ENCODE results near the gene CD93. TPM values are rescaled to one million over a fixed set of nuclear protein-coding genes. Genes with fewer than 3 reads are reported as not detected.

Gene CD93
- total RNA-seq, 1 experiment from 2014 or later = not detected

GRCh38 chr20:23079926-23080325 is 6.2 kb downstream of the CD93 start:
- no peaks in the 10 kb centered on the region for H3K9me3 Mint-ChIP-seq (ENCODE audit: unreplicated experiment)
- POLR2A ChIA-PET = no interaction called here
- intact Hi-C loops (cut with micrococcal nuclease; ENCODE audit: unreplicated experiment) = no loop called here

GRCh38 chr20:23079016-23079351 is 7.1 kb downstream of the CD93 start:
- intact Hi-C loops (cut with micrococcal nuclease; ENCODE audit: unreplicated experiment) = no loop called here
- POLR2A ChIA-PET = no interaction called here
- no peak for DNase-seq

More at GRCh38 chr20:23079926-23080325, 6.2 kb downstream of the CD93 start:
- Mint-ChIP-seq H3K27me3 (ENCODE audit: insufficient read depth, unreplicated experiment) (no peaks in the 10 kb centered on the region), H3K36me3 (ENCODE audit: insufficient read depth, unreplicated experiment) (no peaks in the 10 kb centered on the region), H3K4me1 (ENCODE audit: low read depth, unreplicated experiment) (peaks cover 6% of the 10 kb centered on the region), H3K27ac (ENCODE audit: unreplicated experiment) (no peak overlapping the region), H3K4me3 (ENCODE audit: unreplicated experiment) (no peak overlapping the region)
- Histone ChIP-seq H3K36me3 (ENCODE audit: control insufficient read depth, insufficient read depth, low read length) (no peaks in the 10 kb centered on the region), H3K27me3 (replicated peaks; ENCODE audit: control insufficient read depth, insufficient read depth, low read length) (no peaks in the 10 kb centered on the region), H3K4me1 (peaks cover 4% of the 10 kb centered on the region; the same call in 1 of the 2 replicates), H3K9me3 (no peaks in the 10 kb centered on the region), H3K4me3 (ENCODE audit: low read depth, low read length) (no peak overlapping the region)
- TF ChIP-seq CTCF (IDR thresholded peaks at IDR 0.05; ENCODE audit: insufficient read depth in 1 of 2, low read depth in 1 of 2, low read length in 1 of 2, severe bottlenecking in 1 of 2, unreplicated experiment in 1 of 2) = no peak
- no peak for DNase-seq
- CTCF ChIA-PET = no interaction called here
- BruUV-seq (replicated peaks) = no TSS peak

GRCh38 chr20:23078351-23079015 is 7.6 kb downstream of the CD93 start:
- no peak for TF ChIP-seq CTCF (IDR thresholded peaks at IDR 0.05; ENCODE audit: insufficient read depth in 1 of 2, low read depth in 1 of 2, low read length in 1 of 2, severe bottlenecking in 1 of 2, unreplicated experiment in 1 of 2)
- Histone ChIP-seq H3K36me3 (ENCODE audit: control insufficient read depth, insufficient read depth, low read length) (no peaks in the 10 kb centered on the region), H3K4me3 (ENCODE audit: low read depth, low read length) (no peak overlapping the region), H3K4me1 (peaks cover 4% of the 10 kb centered on the region; the same call in 1 of the 2 replicates), H3K27me3 (replicated peaks; ENCODE audit: control insufficient read depth, insufficient read depth, low read length) (no peaks in the 10 kb centered on the region), H3K9me3 (no peaks in the 10 kb centered on the region)
- Mint-ChIP-seq H3K27me3 (ENCODE audit: insufficient read depth, unreplicated experiment) (no peaks in the 10 kb centered on the region), H3K4me1 (ENCODE audit: low read depth, unreplicated experiment) (peaks cover 6% of the 10 kb centered on the region), H3K9me3 (ENCODE audit: unreplicated experiment) (no peaks in the 10 kb centered on the region), H3K4me3 (ENCODE audit: unreplicated experiment) (no peak overlapping the region), H3K27ac (ENCODE audit: unreplicated experiment) (no peak overlapping the region), H3K36me3 (ENCODE audit: insufficient read depth, unreplicated experiment) (no peaks in the 10 kb centered on the region)
- no peak for DNase-seq
- CTCF ChIA-PET = no interaction called here
- POLR2A ChIA-PET = no interaction called here
- intact Hi-C loops (cut with micrococcal nuclease; ENCODE audit: unreplicated experiment) = no loop called here
- no TSS peak for BruUV-seq (replicated peaks)

More at GRCh38 chr20:23079016-23079351, 7.1 kb downstream of the CD93 start:
- Mint-ChIP-seq H3K4me1 (ENCODE audit: low read depth, unreplicated experiment) (peaks cover 6% of the 10 kb centered on the region), H3K27ac (ENCODE audit: unreplicated experiment) (no peak overlapping the region), H3K27me3 (ENCODE audit: insufficient read depth, unreplicated experiment) (no peaks in the 10 kb centered on the region), H3K9me3 (ENCODE audit: unreplicated experiment) (no peaks in the 10 kb centered on the region), H3K36me3 (ENCODE audit: insufficient read depth, unreplicated experiment) (no peaks in the 10 kb centered on the region), H3K4me3 (ENCODE audit: unreplicated experiment) (no peak overlapping the region)
- no TSS peak for BruUV-seq (replicated peaks)
- H3K4me3 ChIP-seq (ENCODE audit: low read depth, low read length) = no peak overlapping the region
- no peaks in the 10 kb centered on the region for H3K36me3 ChIP-seq (ENCODE audit: control insufficient read depth, insufficient read depth, low read length)
- TF ChIP-seq CTCF (IDR thresholded peaks at IDR 0.05; ENCODE audit: insufficient read depth in 1 of 2, low read depth in 1 of 2, low read length in 1 of 2, severe bottlenecking in 1 of 2, unreplicated experiment in 1 of 2) = peak in 1 of 2 experiments; percentile 14
- CTCF ChIA-PET = no interaction called here
- peaks cover 4% of the 10 kb centered on the region; the same call in 1 of the 2 replicates for H3K4me1 ChIP-seq
- H3K9me3 ChIP-seq = no peaks in the 10 kb centered on the region
- H3K27me3 ChIP-seq (replicated peaks; ENCODE audit: control insufficient read depth, insufficient read depth, low read length) = no peaks in the 10 kb centered on the region

Measured in Caco-2 (cell line).